ENCODE results near the gene AGTPBP1.
"Not testable (repeated sequence)": the region's sequence is repeated elsewhere in the genome, so short reads cannot be mapped to it uniquely, and the experiment has no call there.

Gene AGTPBP1

GRCh38 chr9:85617141-85617670 is 124.5 kb downstream of the AGTPBP1 start:
- no peak for DNase-seq (ENCODE audit: low read depth)

- DNase-seq (ENCODE audit: low read depth) = no peak
Measured at GRCh38 chr9:85615792-85616191, 126.0 kb downstream of the AGTPBP1 start.

- peak; percentile 53 for DNase-seq (ENCODE audit: low read depth)
Measured at GRCh38 chr9:85610074-85610860, 131.5 kb downstream of the AGTPBP1 start.

DNA sequence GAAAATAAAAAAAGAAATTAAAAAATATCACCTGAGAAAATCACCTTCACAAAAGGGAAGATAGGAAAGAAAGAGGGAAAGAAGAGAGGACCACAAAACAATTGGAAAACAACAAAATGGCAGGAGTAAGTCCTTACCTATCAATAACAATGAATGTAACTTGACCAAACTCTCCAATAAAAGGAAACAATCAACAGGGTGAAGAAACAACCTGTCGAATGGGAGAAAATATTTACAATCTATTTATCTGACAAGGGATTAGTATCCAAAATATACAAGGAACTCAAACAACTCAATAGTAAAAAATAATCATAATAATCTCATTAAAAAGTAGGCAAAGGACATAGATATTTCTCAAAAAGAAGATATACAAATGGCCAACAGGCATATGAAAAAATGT is 135.8 kb downstream of the AGTPBP1 start:
- DNase-seq (ENCODE audit: low read depth) = no peak

GRCh38 chr9:85603936-85604335 is 137.8 kb downstream of the AGTPBP1 start:
- no peak for DNase-seq (ENCODE audit: low read depth)

GRCh38 chr9:85602742-85603141 is 139.0 kb downstream of the AGTPBP1 start:
- no peak for DNase-seq (ENCODE audit: low read depth)

DNA sequence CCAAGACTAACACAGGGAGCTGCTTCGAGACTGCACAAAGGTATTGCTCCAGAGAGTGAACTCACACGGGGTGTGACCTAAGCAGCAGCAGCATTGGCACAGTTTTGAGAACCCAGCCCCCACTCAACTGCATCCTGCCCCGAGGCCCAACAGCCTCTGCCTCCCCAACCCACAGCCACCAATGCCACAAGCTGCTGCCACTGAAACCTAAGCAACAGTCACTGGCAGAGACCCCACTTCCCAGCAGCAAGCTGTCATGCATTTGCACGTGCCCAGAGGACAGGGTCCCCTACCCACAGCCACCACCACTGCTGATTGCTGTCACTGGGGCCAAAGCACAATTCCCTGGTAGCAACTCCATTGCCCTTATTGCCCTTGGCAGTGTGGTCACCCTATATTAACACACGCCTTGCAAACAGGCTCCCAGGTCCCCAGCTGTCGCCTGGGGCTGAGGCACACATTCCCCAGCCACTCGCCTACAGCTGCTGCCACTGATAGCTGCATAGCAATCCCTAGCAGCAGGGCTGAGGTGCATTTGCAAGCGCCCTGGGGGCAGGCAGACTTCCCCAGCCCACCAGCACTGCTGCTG is 141.0 kb downstream of the AGTPBP1 start:
- DNase-seq (ENCODE audit: low read depth) = no peak

DNA sequence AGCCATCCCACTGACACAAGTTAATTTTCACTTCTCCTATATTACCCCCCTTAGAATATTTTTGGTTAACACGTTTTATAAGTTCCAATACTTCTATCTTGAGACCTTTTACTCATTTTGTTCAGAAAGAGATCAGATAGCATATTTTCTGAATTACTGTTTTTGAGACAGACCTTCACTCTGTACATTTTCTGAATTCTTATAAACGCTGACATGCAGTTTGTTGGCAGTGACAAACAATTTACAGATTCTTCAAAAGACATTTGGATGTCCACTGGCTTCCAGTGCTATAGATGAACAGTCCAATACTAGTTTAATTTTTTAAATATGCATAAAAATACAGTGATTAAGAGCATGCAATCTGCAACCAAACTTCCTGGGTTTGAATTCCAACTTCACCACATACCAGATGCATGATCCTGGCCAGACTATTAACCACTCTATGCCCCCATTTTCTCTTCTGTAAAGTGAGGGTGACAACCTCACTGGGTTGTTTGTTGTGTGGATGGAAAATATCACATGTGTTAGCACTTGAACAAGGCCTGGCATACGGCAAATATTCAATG is 142.1 kb downstream of the AGTPBP1 start:
- no peak for DNase-seq (ENCODE audit: low read depth)

- no peak for DNase-seq (ENCODE audit: low read depth)
Measured at GRCh38 chr9:85594316-85594715, 147.4 kb downstream of the AGTPBP1 start.

GRCh38 chr9:85586684-85587083 is 155.1 kb downstream of the AGTPBP1 start:
- DNase-seq (ENCODE audit: low read depth) = no peak

- no peak for DNase-seq (ENCODE audit: low read depth)
Measured at GRCh38 chr9:85577353-85577952, 164.3 kb downstream of the AGTPBP1 start.

DNA sequence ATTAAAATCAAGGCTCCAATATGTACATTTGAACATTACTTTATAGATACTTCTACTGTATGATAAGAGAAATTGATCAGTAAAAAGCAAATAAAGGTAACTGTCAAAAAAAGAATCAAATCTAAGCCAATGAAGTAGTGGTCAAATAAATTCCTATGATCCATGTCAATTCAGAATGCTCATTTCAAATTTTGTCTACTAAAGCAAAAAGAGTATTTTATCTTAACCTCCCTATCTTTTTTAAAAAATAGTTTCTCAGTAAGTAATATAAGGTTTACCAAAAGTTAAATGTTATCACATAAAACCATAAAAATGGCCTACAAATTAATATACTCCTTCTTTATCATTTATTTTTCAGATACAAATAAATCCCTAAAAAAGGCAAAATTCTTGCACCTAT is 165.9 kb downstream of the AGTPBP1 start:
- DNase-seq (ENCODE audit: low read depth) = no peak

- not testable (repeated sequence) for DNase-seq (ENCODE audit: low read depth)
Measured at GRCh38 chr9:85573546-85573945, 168.2 kb downstream of the AGTPBP1 start.

DNA sequence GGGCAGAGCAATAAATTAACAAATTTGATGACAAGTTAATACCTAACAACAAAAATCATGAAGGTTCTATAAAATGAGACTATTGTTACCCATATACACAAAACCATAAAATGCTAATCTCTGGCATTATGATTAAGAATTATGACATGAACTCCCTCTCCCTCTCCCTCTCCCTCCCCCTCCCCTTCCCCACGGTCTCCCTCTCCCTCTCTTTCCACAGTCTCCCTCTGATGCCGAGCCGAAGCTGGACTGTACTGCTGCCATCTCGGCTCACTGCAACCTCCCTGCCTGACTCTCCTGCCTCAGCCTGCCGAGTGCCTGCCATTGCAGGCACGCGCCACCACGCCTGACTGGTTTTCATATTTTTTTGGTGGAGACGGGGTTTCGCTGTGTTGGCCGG is 168.8 kb downstream of the AGTPBP1 start:
- not testable (repeated sequence) for DNase-seq (ENCODE audit: low read depth)

DNA sequence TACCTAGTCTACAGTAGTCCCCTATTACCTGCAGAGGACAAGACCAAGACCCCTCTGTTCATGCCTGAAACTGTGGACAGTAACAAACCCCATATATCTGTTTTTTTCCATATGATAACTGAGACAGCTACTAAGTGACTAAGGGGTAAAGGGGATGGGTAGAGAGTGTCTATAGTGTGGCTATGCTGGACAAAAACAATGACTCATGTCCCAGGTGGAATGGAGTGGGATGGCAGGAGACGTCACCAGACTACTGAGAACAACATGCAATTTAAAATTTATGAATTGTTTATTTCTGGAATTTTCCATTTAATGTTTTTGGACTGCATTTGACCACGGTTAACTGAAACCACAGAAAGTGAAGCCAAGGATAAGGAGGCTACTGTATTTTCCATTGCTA is 171.8 kb downstream of the AGTPBP1 start:
- DNase-seq (ENCODE audit: low read depth) = peak; percentile 4

DNA sequence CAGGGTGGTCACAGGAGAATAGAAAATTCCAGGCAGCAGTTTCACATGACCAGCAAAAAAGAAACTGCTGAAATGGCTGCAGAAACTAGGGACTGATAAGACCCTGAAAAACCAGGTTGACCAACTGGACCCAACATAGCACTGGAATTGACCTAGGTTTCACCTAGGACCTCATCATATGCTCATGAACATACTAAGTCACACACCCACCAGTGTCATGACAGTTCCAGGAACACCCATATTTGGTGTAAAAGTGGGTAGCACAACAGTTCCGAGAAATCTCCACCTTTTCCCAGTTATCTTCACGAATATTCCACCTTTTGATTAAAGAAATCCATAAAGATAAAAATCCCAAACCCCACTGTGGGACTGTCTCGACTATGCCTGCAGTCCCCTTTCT is 182.2 kb downstream of the AGTPBP1 start:
- no peak for DNase-seq (ENCODE audit: low read depth)

DNA sequence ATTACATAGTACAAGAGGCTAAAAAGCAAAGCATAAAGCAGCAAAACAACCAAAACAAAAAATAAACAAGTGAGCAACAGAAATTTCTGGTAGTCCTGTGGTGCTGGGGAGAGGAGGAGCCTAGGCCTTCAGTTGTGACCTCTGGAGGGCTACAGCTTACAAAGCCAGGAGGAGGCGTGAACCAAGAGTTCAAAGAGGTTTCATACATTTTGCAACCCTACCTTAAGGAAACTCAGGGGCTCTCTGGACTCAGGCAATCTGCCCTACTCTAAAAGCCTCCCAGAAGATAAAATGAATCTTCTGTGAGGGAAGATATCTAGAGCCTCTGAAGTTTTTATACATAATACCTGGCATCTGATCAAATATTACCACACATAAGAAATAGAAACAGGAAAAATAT is 187.4 kb downstream of the AGTPBP1 start:
- no peak for DNase-seq (ENCODE audit: low read depth)

GRCh38 chr9:85553475-85553874 is 188.3 kb downstream of the AGTPBP1 start:
- DNase-seq (ENCODE audit: low read depth) = no peak

- DNase-seq (ENCODE audit: low read depth) = no peak
Measured at GRCh38 chr9:85547599-85547998, 194.2 kb downstream of the AGTPBP1 start.

GRCh38 chr9:85543196-85543595 is 198.6 kb downstream of the AGTPBP1 start:
- DNase-seq (ENCODE audit: low read depth) = no peak

DNA sequence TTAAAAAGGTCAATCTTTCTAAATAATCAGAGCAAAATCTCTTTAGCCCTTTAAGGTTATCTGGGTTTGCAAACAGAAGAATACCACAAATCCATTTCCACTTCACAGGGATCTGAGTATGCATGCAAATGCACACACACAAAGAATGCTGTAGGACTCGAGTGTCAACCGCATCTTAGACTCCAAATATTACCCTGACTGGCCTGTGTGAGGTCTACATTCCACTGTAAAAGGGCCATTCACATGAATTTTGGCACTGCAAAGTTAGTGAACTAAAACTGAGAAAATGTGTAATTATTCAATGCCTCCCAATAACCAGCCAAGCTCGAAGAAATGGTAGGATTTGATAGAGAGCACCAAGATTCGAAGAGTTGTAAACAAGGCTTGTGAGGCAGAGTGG is 199.9 kb downstream of the AGTPBP1 start:
- DNase-seq (ENCODE audit: low read depth) = no peak

DNA sequence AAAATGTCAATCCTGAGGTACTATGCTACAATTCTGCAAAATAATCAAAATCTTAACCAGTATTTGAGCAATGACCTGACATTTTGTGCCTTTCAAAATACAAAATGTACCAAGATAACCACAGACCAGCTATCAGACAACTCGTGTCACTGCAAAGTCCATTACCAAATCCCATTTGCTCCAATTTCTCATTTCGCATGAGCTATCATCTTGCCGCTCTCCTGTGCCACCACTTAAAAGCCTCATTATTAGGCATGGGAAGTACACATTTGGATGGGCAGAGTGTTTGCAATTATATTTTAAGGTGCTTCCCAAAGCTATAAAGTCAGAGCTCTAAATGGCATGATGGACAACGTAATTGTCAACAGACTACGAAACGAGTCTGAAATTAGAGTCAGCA is 205.2 kb downstream of the AGTPBP1 start:
- DNase-seq (ENCODE audit: low read depth) = no peak

DNA sequence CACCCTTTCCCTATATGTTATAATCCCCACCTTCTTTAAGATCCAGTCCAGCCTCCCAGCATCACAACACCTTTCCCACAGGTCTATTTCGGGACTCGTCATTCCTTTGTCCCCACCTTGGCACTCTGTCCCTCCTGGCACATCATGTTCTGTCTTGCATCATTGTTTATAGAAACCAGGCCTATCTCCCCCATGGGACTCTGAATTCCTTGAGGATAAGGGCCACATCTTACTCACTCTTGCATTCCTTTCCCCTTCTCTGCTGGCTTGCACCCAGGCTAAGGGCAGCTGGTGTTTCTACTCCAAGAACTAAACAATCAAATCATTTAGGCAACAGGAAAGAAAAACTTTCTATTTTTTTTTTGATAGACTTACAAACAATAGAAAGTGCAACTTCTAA is 205.7 kb downstream of the AGTPBP1 start:
- DNase-seq (ENCODE audit: low read depth) = peak; percentile 24

Measured in GM04504 (cell line).